ENCODE data around the gene ISLR2. TPM values are rescaled to one million over a fixed set of nuclear protein-coding genes. Genes with fewer than 3 reads are reported as not detected.

Gene ISLR2
- total RNA-seq, 1 donor from 2014 or later = 3.4 TPM

DNA sequence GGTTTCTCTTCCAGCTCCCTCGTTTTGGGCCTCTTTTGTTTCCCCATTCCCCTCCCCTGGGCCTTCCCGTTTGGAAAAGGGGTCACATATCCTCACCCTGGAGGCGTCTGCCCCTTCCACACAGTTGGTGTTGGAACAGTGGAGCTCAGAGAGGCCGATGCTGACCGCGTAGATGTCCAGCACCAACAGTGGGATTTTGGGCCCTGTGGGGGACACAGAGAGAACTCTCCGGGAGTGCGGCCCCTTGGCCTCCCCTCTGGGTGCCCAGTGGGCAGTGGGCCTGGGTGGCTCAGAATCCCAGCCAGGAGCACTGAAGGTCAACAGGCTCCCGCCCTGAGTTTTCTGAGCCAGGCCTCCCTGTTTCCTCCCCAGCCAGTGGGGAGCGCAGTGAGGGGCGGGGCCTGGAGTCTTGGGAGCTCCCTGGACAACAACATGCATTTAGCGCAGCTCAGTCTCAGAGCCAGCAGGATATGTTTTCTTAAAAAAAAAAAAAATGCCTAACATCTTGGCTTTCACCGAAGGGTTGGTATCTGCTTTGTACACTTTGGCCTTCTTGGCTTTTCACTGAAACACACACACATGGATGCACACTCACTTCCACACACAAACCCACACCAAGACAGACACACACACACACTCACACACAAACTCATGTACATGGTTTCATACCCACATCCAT is 42.5 kb downstream of the ISLR2 start:
- DNase-seq (ENCODE audit: extremely low spot score in 2 of 2) = peak; percentile 86 to 90
- Histone ChIP-seq H3K4me3 (peak overlapping the region; percentile 43 to 56), H3K9me3 (no peaks in the 10 kb centered on the region), H3K36me3 (no peaks in the 10 kb centered on the region), H3K27ac (peak overlapping the region; percentile 89), H3K27me3 (no peaks in the 10 kb centered on the region), H3K4me1 (peaks cover 77% of the 10 kb centered on the region)
- TF ChIP-seq POLR2AphosphoS5 (IDR thresholded peaks at IDR 0.05; ENCODE audit: insufficient read depth in 1 of 2, low read depth in 1 of 2) = peak in 1 of 2 donors; percentile 46
- TF ChIP-seq, protein P1, sequence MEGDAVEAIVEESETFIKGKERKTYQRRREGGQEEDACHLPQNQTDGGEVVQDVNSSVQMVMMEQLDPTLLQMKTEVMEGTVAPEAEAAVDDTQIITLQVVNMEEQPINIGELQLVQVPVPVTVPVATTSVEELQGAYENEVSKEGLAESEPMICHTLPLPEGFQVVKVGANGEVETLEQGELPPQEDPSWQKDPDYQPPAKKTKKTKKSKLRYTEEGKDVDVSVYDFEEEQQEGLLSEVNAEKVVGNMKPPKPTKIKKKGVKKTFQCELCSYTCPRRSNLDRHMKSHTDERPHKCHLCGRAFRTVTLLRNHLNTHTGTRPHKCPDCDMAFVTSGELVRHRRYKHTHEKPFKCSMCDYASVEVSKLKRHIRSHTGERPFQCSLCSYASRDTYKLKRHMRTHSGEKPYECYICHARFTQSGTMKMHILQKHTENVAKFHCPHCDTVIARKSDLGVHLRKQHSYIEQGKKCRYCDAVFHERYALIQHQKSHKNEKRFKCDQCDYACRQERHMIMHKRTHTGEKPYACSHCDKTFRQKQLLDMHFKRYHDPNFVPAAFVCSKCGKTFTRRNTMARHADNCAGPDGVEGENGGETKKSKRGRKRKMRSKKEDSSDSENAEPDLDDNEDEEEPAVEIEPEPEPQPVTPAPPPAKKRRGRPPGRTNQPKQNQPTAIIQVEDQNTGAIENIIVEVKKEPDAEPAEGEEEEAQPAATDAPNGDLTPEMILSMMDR (IDR thresholded peaks at IDR 0.05) = no peak
- intact Hi-C loops (cut with DNase I) = no loop called here

DNA sequence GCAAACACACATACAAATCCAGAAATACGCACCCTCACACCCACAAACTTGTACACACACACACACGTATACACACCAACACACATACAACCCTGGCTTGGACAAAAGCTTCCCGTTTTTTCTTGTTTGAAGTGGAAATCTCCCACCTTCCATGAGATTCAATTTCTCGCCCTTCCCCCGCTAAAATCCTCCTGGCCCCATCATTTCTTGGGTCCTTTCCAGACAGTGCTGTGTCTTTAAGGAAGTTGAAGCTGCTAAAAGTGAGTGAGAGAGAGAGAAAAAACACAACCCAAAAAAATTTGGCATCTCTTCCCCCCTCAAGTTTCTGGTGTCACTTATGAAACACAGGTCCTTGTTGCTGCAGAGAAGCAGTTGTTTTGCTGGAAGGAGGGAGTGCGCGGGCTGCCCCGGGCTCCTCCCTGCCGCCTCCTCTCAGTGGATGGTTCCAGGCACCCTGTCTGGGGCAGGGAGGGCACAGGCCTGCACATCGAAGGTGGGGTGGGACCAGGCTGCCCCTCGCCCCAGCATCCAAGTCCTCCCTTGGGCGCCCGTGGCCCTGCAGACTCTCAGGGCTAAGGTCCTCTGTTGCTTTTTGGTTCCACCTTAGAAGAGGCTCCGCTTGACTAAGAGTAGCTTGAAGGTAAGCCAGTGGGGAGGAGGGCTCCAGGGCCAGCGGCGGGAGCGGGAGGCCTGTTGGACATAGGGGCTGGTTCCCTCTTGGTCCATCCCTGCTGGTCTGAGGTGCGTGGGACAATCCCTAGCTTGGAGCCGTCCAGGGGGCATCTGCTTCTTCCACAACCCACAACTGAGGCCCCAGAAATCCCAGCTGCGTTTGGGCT is 43.2 kb downstream of the ISLR2 start, which contains the start of gene ISLR:
TSS of gene ISLR (plus strand) at position 331 of the 839 bp plus-strand sequence. CDS start 1,149 bp downstream, outside the sequence.
- peak; percentile 10 to 89 for TF ChIP-seq POLR2AphosphoS5 (IDR thresholded peaks at IDR 0.05; ENCODE audit: insufficient read depth in 1 of 2, low read depth in 1 of 2)
- peak in 1 of 2 donors; percentile 43 for TF ChIP-seq POLR2A (IDR thresholded peaks at IDR 0.05)
- TF ChIP-seq, protein P1 (IDR thresholded peaks at IDR 0.05) = no peak
- Histone ChIP-seq H3K36me3 (no peaks in the 10 kb centered on the region), H3K27me3 (no peaks in the 10 kb centered on the region), H3K27ac (peak within 1 kb of the TSS; percentile 89), H3K9me3 (no peaks in the 10 kb centered on the region), H3K4me3 (peak within 1 kb of the TSS; percentile 43 to 56), H3K4me1 (peaks cover 77% of the 10 kb centered on the region)
- DNase-seq (ENCODE audit: extremely low spot score in 2 of 2) = peak in 1 of 2 donors; percentile 90
- intact Hi-C loops (cut with DNase I) = no loop called here

DNA sequence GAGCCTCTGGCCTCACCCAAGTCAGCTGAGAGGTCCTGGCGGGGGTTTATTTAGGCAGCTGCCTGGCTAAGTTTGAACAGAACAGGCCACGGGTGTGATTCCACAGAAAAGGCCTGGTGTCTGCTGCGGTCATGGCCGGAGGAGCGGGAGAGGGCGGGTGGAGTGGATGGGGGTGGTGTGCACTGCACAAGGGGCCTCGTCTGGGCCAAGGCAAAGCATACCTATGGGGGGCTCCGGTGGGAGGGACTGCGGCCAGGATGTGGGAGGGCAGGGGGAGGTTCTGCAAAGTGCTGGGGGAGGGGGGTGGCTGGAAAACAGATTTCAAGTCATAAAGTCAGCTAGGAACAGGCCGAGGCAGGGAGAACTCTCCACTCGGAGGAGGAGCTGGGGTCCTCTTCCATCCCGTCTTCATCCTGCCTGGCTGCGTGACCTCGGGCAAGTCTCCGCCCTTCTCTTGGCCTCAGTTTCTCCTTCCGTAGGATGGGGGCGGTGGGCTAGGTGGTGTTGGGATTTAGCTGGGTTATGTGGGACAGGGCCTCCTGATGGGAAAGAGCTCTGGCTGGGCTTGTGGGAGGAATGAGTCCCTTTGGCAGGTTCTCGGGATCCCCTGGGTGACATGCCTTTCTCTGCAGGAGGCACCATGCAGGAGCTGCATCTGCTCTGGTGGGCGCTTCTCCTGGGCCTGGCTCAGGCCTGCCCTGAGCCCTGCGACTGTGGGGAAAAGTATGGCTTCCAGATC is 44.0 kb downstream of the ISLR2 start:
- peak overlapping the region; percentile 43 to 56 for H3K4me3 ChIP-seq
- H3K9me3 ChIP-seq = no peaks in the 10 kb centered on the region
- DNase-seq (ENCODE audit: extremely low spot score in 2 of 2) = peak in 1 of 2 donors; percentile 87
- H3K27me3 ChIP-seq = no peaks in the 10 kb centered on the region
- peaks cover 76% of the 10 kb centered on the region for H3K4me1 ChIP-seq
- intact Hi-C loops (cut with DNase I) = no loop called here
- H3K27ac ChIP-seq = peak overlapping the region; percentile 89
- H3K36me3 ChIP-seq = no peaks in the 10 kb centered on the region
- TF ChIP-seq POLR2AphosphoS5 (IDR thresholded peaks at IDR 0.05; ENCODE audit: insufficient read depth in 1 of 2, low read depth in 1 of 2) (no peak), POLR2A (IDR thresholded peaks at IDR 0.05) (no peak)
- TF ChIP-seq, protein P1 (IDR thresholded peaks at IDR 0.05) = no peak

- intact Hi-C loops (cut with DNase I) = no loop called here
These were observed 44.5 kb downstream of the ISLR2 start for GRCh38 chr15:74174958-74175253.

More at GRCh38 chr15:74174958-74175253, 44.5 kb downstream of the ISLR2 start:
- Histone ChIP-seq H3K4me3 (peak overlapping the region; percentile 43 to 56), H3K9me3 (no peaks in the 10 kb centered on the region), H3K36me3 (no peaks in the 10 kb centered on the region), H3K27me3 (no peaks in the 10 kb centered on the region), H3K27ac (peak overlapping the region; percentile 89), H3K4me1 (peaks cover 79% of the 10 kb centered on the region)
- DNase-seq (ENCODE audit: extremely low spot score in 2 of 2) = no peak
- TF ChIP-seq POLR2A (IDR thresholded peaks at IDR 0.05) (no peak), POLR2AphosphoS5 (IDR thresholded peaks at IDR 0.05; ENCODE audit: insufficient read depth in 1 of 2, low read depth in 1 of 2) (no peak)
- TF ChIP-seq, protein P1 (IDR thresholded peaks at IDR 0.05) = no peak

Data from vagina (tissue), 2 donors.